SK-N-SH (cell line): ENCODE measurements around the gene PALLD. TPM values are rescaled to one million over a fixed set of nuclear protein-coding genes. Genes with fewer than 3 reads are reported as not detected.

Experiments
- CTCF ChIA-PET: fragments of 300-600, 350-600 bp; formaldehyde crosslinking; extraction: SDS; loops from one replicate; lab custom pipeline; 2021; lab: Yijun Ruan, JAX
- POLR2A ChIA-PET: fragments of 350-600 bp; sonication (Branson Sonifier 250); formaldehyde crosslinking; extraction: SDS; loops from one replicate; lab custom pipeline; 2020; ENCODE audit warnings: antibody characterized with exemption, inconsistent platforms; lab: Yijun Ruan, JAX
- DNase-seq: peaks from one replicate; pipeline ENCODE4 v3.0.0; 2012
- H2AFZ ChIP-seq: fragments of 200-600 bp; sonication (generic); 2 replicates; pipeline ENCODE4 v1.8.1; 2016; ENCODE audit warnings: antibody characterized with exemption, mild to moderate bottlenecking, low read depth
- H3F3A ChIP-seq: fragments of 200-600 bp; sonication (generic); replicated peaks from 2 replicates; pipeline ENCODE3; 2016; ENCODE audit warnings: antibody characterized with exemption, mild to moderate bottlenecking; ENCODE audit not compliant: insufficient read depth
- H3K27ac ChIP-seq, 2 experiments: fragments of 200-500 bp in 1 of 2; fragments of 200-600 bp in 1 of 2; sonication (Bioruptor generic) in 1 of 2; sonication (generic), shearing (Covaris generic) in 1 of 2; 2 replicates each; pipeline versions ENCODE4 v1.5.1 to v1.6.1; 2014 to 2016; ENCODE audit warnings: low read depth in 2 of 2, inconsistent platforms in 1 of 2, low read length in 1 of 2, mild to moderate bottlenecking in 1 of 2, mixed read lengths in 1 of 2
- H3K27me3 ChIP-seq: fragments of 200-600 bp; sonication (generic), shearing (Covaris generic); 2 replicates; pipeline ENCODE4 v1.6.1; 2016; ENCODE audit warnings: mixed run types; ENCODE audit not compliant: insufficient read depth
- H3K36me3 ChIP-seq, 2 experiments: fragments of 200-500 bp in 1 of 2; fragments of 200-600 bp in 1 of 2; sonication (Bioruptor generic) in 1 of 2; sonication (generic) in 1 of 2; replicated peaks in 1 of 2; 2 replicates each; pipeline versions ENCODE3 to v1.5.1; 2014 to 2016; ENCODE audit warnings: low read length in 1 of 2, mild to moderate bottlenecking in 1 of 2; ENCODE audit not compliant: insufficient read depth in 2 of 2, control insufficient read depth in 1 of 2
- H3K4me1 ChIP-seq, 2 experiments: fragments of 200-500 bp in 1 of 2; fragments of 200-600 bp in 1 of 2; sonication (Bioruptor generic) in 1 of 2; sonication (generic), shearing (Covaris generic) in 1 of 2; 2 replicates each; pipeline versions ENCODE4 v1.5.1 to v1.6.1; 2014 to 2016; ENCODE audit warnings: low read depth in 1 of 2, low read length in 1 of 2, mixed run types in 1 of 2; ENCODE audit not compliant: insufficient read depth in 2 of 2, control insufficient read depth in 1 of 2
- H3K4me2 ChIP-seq: fragments of 200-600 bp; sonication (generic), shearing (Covaris generic); 2 replicates; pipeline ENCODE4 v1.6.1; 2017; ENCODE audit warnings: mixed run types
- H3K4me3 ChIP-seq, 2 experiments: fragments of 200-500 bp in 1 of 2; fragments of 200-600 bp in 1 of 2; sonication (Bioruptor generic) in 1 of 2; sonication (generic), shearing (Covaris generic) in 1 of 2; 2 replicates each; pipeline versions ENCODE4 v1.5.1 to v1.8.1; 2014 to 2016; ENCODE audit warnings: low read depth in 2 of 2, inconsistent platforms in 1 of 2, low read length in 1 of 2, mild to moderate bottlenecking in 1 of 2, mixed read lengths in 1 of 2, moderate library complexity in 1 of 2
- H3K79me2 ChIP-seq: fragments of 200-600 bp; sonication (generic); 2 replicates; pipeline ENCODE4 v1.8.1; 2017; ENCODE audit warnings: mild to moderate bottlenecking; ENCODE audit not compliant: insufficient read depth
- H3K9ac ChIP-seq: fragments of 200-600 bp; sonication (generic); 2 replicates; pipeline ENCODE4 v1.6.1; 2017; ENCODE audit warnings: mixed run types
- H3K9me2 ChIP-seq: fragments of 200-600 bp; sonication (generic); 2 replicates; pipeline ENCODE4 v1.6.1; 2017; ENCODE audit warnings: mixed run types
- H3K9me3 ChIP-seq: fragments of 200-600 bp; sonication (generic); 2 replicates; pipeline ENCODE4 v1.6.1; 2017; ENCODE audit warnings: mixed run types, mild to moderate bottlenecking, moderate library complexity
- H4K20me1 ChIP-seq: fragments of 200-600 bp; sonication (generic); 2 replicates; pipeline ENCODE4 v1.6.1; 2017; ENCODE audit warnings: mild to moderate bottlenecking, mixed run types; ENCODE audit not compliant: insufficient read depth
- CHD2 ChIP-seq: fragments of 150-350 bp; IDR thresholded peaks from 2 replicates; pipeline ENCODE4 v1.6.1; 2018; ENCODE audit warnings: low read length; ENCODE audit not compliant: partially characterized antibody
- EP300 ChIP-seq, 2 experiments: IDR thresholded peaks; 2 replicates each; pipeline versions ENCODE4 v1.4.0 to v1.6.1; 2012; ENCODE audit warnings: borderline replicate concordance in 1 of 2, low read depth in 1 of 2, low read length in 1 of 2
- EZH2phosphoT487 ChIP-seq: fragments of 200-600 bp; sonication (generic); IDR thresholded peaks from 2 replicates; pipeline ENCODE4 v1.6.1; 2017; ENCODE audit warnings: low read depth, mixed run types, mild to moderate bottlenecking, antibody characterized with exemption, moderate library complexity, borderline replicate concordance
- FOXJ3 ChIP-seq: sonication (generic); formaldehyde crosslinking; IDR thresholded peaks from 2 replicates; pipeline ENCODE4 v1.5.1; 2020; ENCODE audit warnings: mild to moderate bottlenecking, missing genetic modification reagents
- FOXM1 ChIP-seq: IDR thresholded peaks from 2 replicates; pipeline ENCODE4 v1.4.0; 2012; ENCODE audit warnings: low read depth, mild to moderate bottlenecking
- GABPA ChIP-seq: IDR thresholded peaks from 2 replicates; pipeline ENCODE4 v1.4.0; 2012; ENCODE audit warnings: low read depth, mild to moderate bottlenecking
- GATA2 ChIP-seq: sonication (generic); formaldehyde crosslinking; IDR thresholded peaks from 2 replicates; pipeline ENCODE4 v1.5.0; 2020; ENCODE audit warnings: mild to moderate bottlenecking, missing genetic modification reagents
- MAX ChIP-seq: IDR thresholded peaks from 2 replicates; pipeline ENCODE4 v1.4.0; 2012; ENCODE audit warnings: low read depth
- NFIC ChIP-seq: IDR thresholded peaks from 2 replicates; pipeline ENCODE4 v1.4.0; 2012; ENCODE audit warnings: borderline replicate concordance
- POLR2AphosphoS5 ChIP-seq: IDR thresholded peaks from 2 replicates; pipeline ENCODE4 v1.6.1; 2012; ENCODE audit warnings: low read depth, low read length
- RCOR1 ChIP-seq: fragments of 150-350 bp; IDR thresholded peaks from 2 replicates; pipeline ENCODE4 v1.6.1; 2017; ENCODE audit warnings: antibody characterized with exemption, low read length
- SMC3 ChIP-seq: IDR thresholded peaks from 2 replicates; pipeline ENCODE4 v1.6.1; 2012; ENCODE audit warnings: low read depth, low read length, improper control_type of control experiment
- TCF12 ChIP-seq: IDR thresholded peaks from 2 replicates; pipeline ENCODE4 v1.4.0; 2012
- USF1 ChIP-seq: IDR thresholded peaks from 2 replicates; pipeline ENCODE4 v1.4.0; 2012; ENCODE audit warnings: low read depth, borderline replicate concordance
- USF2 ChIP-seq: fragments of 150-350 bp; IDR thresholded peaks from 2 replicates; pipeline ENCODE4 v1.6.1; 2017; ENCODE audit warnings: antibody characterized with exemption, low read length, low read depth, borderline replicate concordance
- WGBS: methylation state at CpG from one replicate; pipeline ENCODE4 v1.1.6; 2017; ENCODE audit warnings: low lambda C conversion rate; 5-methylcytosine and 5-hydroxymethylcytosine counted together
- polyA plus RNA-seq, 3 experiments: library from polyadenylated mRNA; depleted of rRNA; stranded (reverse); fragments of >200 nt; gene quantifications; 2 replicates each; pipeline ENCODE4 v1.2.3, GENCODE V29; 2012
- TF ChIP-seq, protein P1 (sequence below): IDR thresholded peaks from 2 replicates; pipeline ENCODE4; 2012

Gene PALLD
- polyA plus RNA-seq, 1 of the 3 experiments (the other 2 are of a cell fraction) = 33.0 TPM

- Histone ChIP-seq H3K4me2 (no peak overlapping the region), H3K27ac (no peak overlapping the region), H3K4me1 (no peaks in the 10 kb centered on the region; a peak in 1 of 4 replicates), H3K9ac (no peak overlapping the region), H3K4me3 (no peak overlapping the region), H3F3A (no peaks in the 10 kb centered on the region), H3K9me3 (no peaks in the 10 kb centered on the region), H3K36me3 (peaks cover 0 to 4% of the 10 kb centered on the region in 2 experiments), H3K9me2 (no peaks in the 10 kb centered on the region), H3K79me2 (no peaks in the 10 kb centered on the region), H2AFZ (no peak overlapping the region), H3K27me3 (no peaks in the 10 kb centered on the region), H4K20me1 (no peaks in the 10 kb centered on the region)
- TF ChIP-seq NFIC (no peak), TCF12 (no peak), GATA2 (CRISPR knock-in tag) (no peak), USF2 (no peak)
- TF ChIP-seq, protein P1, sequence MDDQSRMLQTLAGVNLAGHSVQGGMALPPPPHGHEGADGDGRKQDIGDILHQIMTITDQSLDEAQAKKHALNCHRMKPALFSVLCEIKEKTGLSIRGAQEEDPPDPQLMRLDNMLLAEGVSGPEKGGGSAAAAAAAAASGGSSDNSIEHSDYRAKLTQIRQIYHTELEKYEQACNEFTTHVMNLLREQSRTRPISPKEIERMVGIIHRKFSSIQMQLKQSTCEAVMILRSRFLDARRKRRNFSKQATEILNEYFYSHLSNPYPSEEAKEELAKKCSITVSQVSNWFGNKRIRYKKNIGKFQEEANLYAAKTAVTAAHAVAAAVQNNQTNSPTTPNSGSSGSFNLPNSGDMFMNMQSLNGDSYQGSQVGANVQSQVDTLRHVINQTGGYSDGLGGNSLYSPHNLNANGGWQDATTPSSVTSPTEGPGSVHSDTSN = no peak
- ChIA-PET POLR2A (no interaction called here), CTCF (interaction anchor here (1.1 to 1.8 kb wide), 4 partner anchors 8 to 88 kb away, joined by 3 to 4 read pairs (median 4); no protein-coding TSS in a partner anchor)
- no peak for DNase-seq
- 88% methylated on average over 6 of the region's 6 CpGs for WGBS
These were observed 177.4 kb downstream of the PALLD start for GRCh38 chr4:168674077-168674747.

- DNase-seq = no peak
- H3K27me3 ChIP-seq = no peaks in the 10 kb centered on the region
These were observed 178.0 kb downstream of the PALLD start for GRCh38 chr4:168674866-168675265.

More at GRCh38 chr4:168674866-168675265, 178.0 kb downstream of the PALLD start:
- peaks cover 0 to 4% of the 10 kb centered on the region in 2 experiments; a peak in 1 of 4 replicates for H3K4me1 ChIP-seq
- no peaks in the 10 kb centered on the region for H4K20me1 ChIP-seq
- no peaks in the 10 kb centered on the region for H3K79me2 ChIP-seq
- H3K4me3 ChIP-seq = no peak overlapping the region
- TF ChIP-seq EP300 (IDR thresholded peaks at IDR 0.05; ENCODE audit: borderline replicate concordance in 1 of 2, low read depth in 1 of 2, low read length in 1 of 2) (no peak), GATA2 (CRISPR knock-in tag) (no peak), USF1 (no peak), GABPA (no peak), FOXM1 (no peak), RCOR1 (no peak), MAX (no peak), FOXJ3 (CRISPR knock-in tag) (no peak), SMC3 (no peak), EZH2phosphoT487 (no peak), CHD2 (no peak), POLR2AphosphoS5 (no peak)
- ChIA-PET POLR2A (no interaction called here), CTCF (interaction anchor here (1.1 to 1.8 kb wide), 4 partner anchors 9 to 104 kb away, joined by 3 to 4 read pairs (median 4); no protein-coding TSS in a partner anchor)
- H3F3A ChIP-seq = peaks cover 4% of the 10 kb centered on the region
- no peak overlapping the region for H3K9ac ChIP-seq
- 86% methylated on average over 3 of the region's 3 CpGs for WGBS
- H3K4me2 ChIP-seq = no peak overlapping the region
- H3K27ac ChIP-seq = no peak overlapping the region
- no peaks in the 10 kb centered on the region for H3K9me2 ChIP-seq
- no peak overlapping the region for H2AFZ ChIP-seq
- peaks cover 0 to 1% of the 10 kb centered on the region in 2 experiments for H3K36me3 ChIP-seq
- no peaks in the 10 kb centered on the region for H3K9me3 ChIP-seq
